Right ventricle myocardium inferior (tissue), 1 donor: ENCODE results near the gene NSUN6. TPM values are rescaled to one million over a fixed set of nuclear protein-coding genes. Genes with fewer than 3 reads are reported as not detected.

Experiments
- ATAC-seq: fragments of 200-7000 bp; cut with Tn5 transposase; one replicate; pipeline ENCODE4 v1.9.1; 2020; ENCODE audit warnings: mild to moderate bottlenecking, moderate library complexity
- DNase-seq: peaks from one replicate; pipeline ENCODE4 v3.0.0; 2021; ENCODE audit errors: missing footprints
- intact Hi-C: fragments of 100-400 bp; cut with DNase I; formaldehyde crosslinking; loops from one replicate; pipeline ENCODE4 v1.11.0; 2022
- total RNA-seq: library from RNA; stranded (reverse); fragmentation: NEBNext Ultra II Directional; extraction: Animal tissue kit (Norgen Biotek cat#: 25700); gene quantifications from one replicate; pipeline ENCODE4 v1.2.1, GENCODE V29; 2021
- donor health status: DM: no; HTN: yes; CAD: no; lungs with severe emphysema.

NSUN6 gene
- total RNA-seq, 1 donor from 2014 or later, result 8.1 TPM

- no peak for DNase-seq
- intact Hi-C loops, result no loop called here
- no peak for ATAC-seq
Observed at GRCh38 chr10:18532881-18533535, 118.4 kb downstream of the NSUN6 start.

GRCh38 chr10:18528292-18528691 is 123.1 kb downstream of the NSUN6 start:
- intact Hi-C loops, result no loop called here
- no peak for ATAC-seq

GRCh38 chr10:18527687-18528086 is 123.7 kb downstream of the NSUN6 start:
- ATAC-seq (peak; percentile 45), DNase-seq (no peak)
- intact Hi-C loops, result no loop called here

More at GRCh38 chr10:18528292-18528691, 123.1 kb downstream of the NSUN6 start:
- no peak for DNase-seq

- no peak for DNase-seq
- intact Hi-C loops, result no loop called here
- ATAC-seq, result no peak
Observed at GRCh38 chr10:18523858-18524257, 127.5 kb downstream of the NSUN6 start.

- no peak for ATAC-seq
- DNase-seq, result no peak
- intact Hi-C loops, result no loop called here
Observed at GRCh38 chr10:18523025-18523424, 128.4 kb downstream of the NSUN6 start.

GRCh38 chr10:18516851-18517250 is 134.5 kb downstream of the NSUN6 start:
- intact Hi-C loops, result no loop called here

GRCh38 chr10:18514537-18514936 is 136.8 kb downstream of the NSUN6 start:
- DNase-seq, result no peak
- ATAC-seq, result no peak
- intact Hi-C loops, result no loop called here

More at GRCh38 chr10:18516851-18517250, 134.5 kb downstream of the NSUN6 start:
- DNase-seq, result no peak
- no peak for ATAC-seq

- ATAC-seq (no peak), DNase-seq (no peak)
- intact Hi-C loops, result no loop called here
Observed at GRCh38 chr10:18508587-18508986, 142.8 kb downstream of the NSUN6 start.

GRCh38 chr10:18505456-18506118 is 145.8 kb downstream of the NSUN6 start:
- intact Hi-C loops, result no loop called here
- peak; percentile 41 for ATAC-seq

GRCh38 chr10:18504161-18504560 is 147.2 kb downstream of the NSUN6 start:
- intact Hi-C loops, result no loop called here
- ATAC-seq, result no peak

More at GRCh38 chr10:18505456-18506118, 145.8 kb downstream of the NSUN6 start:
- no peak for DNase-seq

GRCh38 chr10:18501629-18502028 is 149.8 kb downstream of the NSUN6 start:
- no peak for ATAC-seq
- DNase-seq, result no peak
- intact Hi-C loops, result no loop called here

More at GRCh38 chr10:18504161-18504560, 147.2 kb downstream of the NSUN6 start:
- no peak for DNase-seq

- ATAC-seq (no peak), DNase-seq (no peak)
- intact Hi-C loops, result no loop called here
Observed at GRCh38 chr10:18501198-18501597, 150.2 kb downstream of the NSUN6 start.

GRCh38 chr10:18500576-18500975 is 150.8 kb downstream of the NSUN6 start:
- no peak for ATAC-seq
- no peak for DNase-seq
- intact Hi-C loops, result no loop called here

- ATAC-seq (no peak), DNase-seq (no peak)
- intact Hi-C loops, result no loop called here
Observed at GRCh38 chr10:18498998-18499397, 152.4 kb downstream of the NSUN6 start.

- ATAC-seq (no peak), DNase-seq (no peak)
- intact Hi-C loops, result no loop called here
Observed at GRCh38 chr10:18497806-18498369, 153.5 kb downstream of the NSUN6 start.

Other genes with a start within 250 kb of the NSUN6 start
- 6.2 TPM for gene ARL5B, start 7.8 kb upstream of the NSUN6 start, total RNA-seq